RWPE2 (cell line): ENCODE data around the gene BPIFB1.

ENCODE experiments used
- ATAC-seq: fragments of 200-7000 bp; cut with Tn5 transposase; 3 replicates; pipeline ENCODE4 v1.9.1; 2021; ENCODE audit warnings: low read depth
- DNase-seq: peaks from one replicate; pipeline ENCODE4 v3.0.0-alpha.2; 2020; ENCODE audit warnings: low spot score
- H3K27ac ChIP-seq: fragments of 450-650 bp; 2 replicates; pipeline ENCODE4 v1.5.1; 2017; ENCODE audit warnings: mild to moderate bottlenecking; ENCODE audit not compliant: poor library complexity, severe bottlenecking
- H3K27me3 ChIP-seq: fragments of 250-450 bp; sonication (Bioruptor Pico); 2 replicates; pipeline ENCODE4 v1.5.1; 2021; ENCODE audit warnings: mild to moderate bottlenecking, moderate library complexity; ENCODE audit not compliant: insufficient read depth, poor library complexity, severe bottlenecking
- H3K36me3 ChIP-seq: fragments of 250-450 bp; sonication (Bioruptor Pico); 2 replicates; pipeline ENCODE4 v1.5.1; 2020; ENCODE audit warnings: low read depth, mild to moderate bottlenecking, moderate library complexity
- H3K4me1 ChIP-seq: fragments of 250-450 bp; sonication (Bioruptor Pico); 2 replicates; pipeline ENCODE4 v1.5.1; 2021; ENCODE audit warnings: mild to moderate bottlenecking, moderate library complexity; ENCODE audit not compliant: insufficient read depth, poor library complexity, severe bottlenecking
- H3K4me3 ChIP-seq: fragments of 250-450 bp; sonication (Bioruptor Pico); 2 replicates; pipeline ENCODE4 v1.5.1; 2021; ENCODE audit warnings: mild to moderate bottlenecking, moderate library complexity; ENCODE audit not compliant: severe bottlenecking
- H3K9me3 ChIP-seq: fragments of 250-450 bp; sonication (Bioruptor Pico); 2 replicates; pipeline ENCODE4 v1.5.1; 2021; ENCODE audit warnings: mild to moderate bottlenecking, moderate library complexity; ENCODE audit not compliant: severe bottlenecking
- TF ChIP-seq, protein P1 (sequence below): fragments of 450-650 bp; IDR thresholded peaks from one replicate; pipeline ENCODE4 v1.5.1; 2017; ENCODE audit warnings: mild to moderate bottlenecking, moderate library complexity; ENCODE audit not compliant: poor library complexity, severe bottlenecking

The BPIFB1 gene

DNA sequence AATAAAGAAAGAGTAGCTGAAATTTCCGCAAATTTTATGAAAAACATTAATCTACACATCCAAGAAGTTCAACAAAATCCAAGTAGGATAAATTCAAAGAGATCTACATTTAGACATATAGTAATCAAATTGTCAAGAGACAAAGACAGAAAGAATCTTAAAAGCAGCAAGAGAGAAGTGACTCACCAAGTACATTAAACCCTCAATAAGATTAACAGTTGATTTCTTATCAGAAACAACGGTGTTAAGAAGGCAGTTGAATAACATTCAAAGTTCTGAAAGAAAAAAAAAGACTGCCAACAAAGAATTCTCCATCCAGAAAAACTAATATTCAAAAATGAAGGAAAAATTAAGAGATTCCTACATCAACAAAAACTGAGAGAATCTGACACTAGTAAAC lies 28.0 kb upstream of the BPIFB1 start:
- Histone ChIP-seq H3K9me3 (no peaks in the 10 kb centered on the region), H3K4me1 (no peaks in the 10 kb centered on the region), H3K4me3 (no peak overlapping the region), H3K27ac (no peak overlapping the region), H3K27me3 (peaks cover 33% of the 10 kb centered on the region), H3K36me3 (no peaks in the 10 kb centered on the region)
- no peak for DNase-seq
- TF ChIP-seq, protein P1, sequence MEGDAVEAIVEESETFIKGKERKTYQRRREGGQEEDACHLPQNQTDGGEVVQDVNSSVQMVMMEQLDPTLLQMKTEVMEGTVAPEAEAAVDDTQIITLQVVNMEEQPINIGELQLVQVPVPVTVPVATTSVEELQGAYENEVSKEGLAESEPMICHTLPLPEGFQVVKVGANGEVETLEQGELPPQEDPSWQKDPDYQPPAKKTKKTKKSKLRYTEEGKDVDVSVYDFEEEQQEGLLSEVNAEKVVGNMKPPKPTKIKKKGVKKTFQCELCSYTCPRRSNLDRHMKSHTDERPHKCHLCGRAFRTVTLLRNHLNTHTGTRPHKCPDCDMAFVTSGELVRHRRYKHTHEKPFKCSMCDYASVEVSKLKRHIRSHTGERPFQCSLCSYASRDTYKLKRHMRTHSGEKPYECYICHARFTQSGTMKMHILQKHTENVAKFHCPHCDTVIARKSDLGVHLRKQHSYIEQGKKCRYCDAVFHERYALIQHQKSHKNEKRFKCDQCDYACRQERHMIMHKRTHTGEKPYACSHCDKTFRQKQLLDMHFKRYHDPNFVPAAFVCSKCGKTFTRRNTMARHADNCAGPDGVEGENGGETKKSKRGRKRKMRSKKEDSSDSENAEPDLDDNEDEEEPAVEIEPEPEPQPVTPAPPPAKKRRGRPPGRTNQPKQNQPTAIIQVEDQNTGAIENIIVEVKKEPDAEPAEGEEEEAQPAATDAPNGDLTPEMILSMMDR = no peak
- ATAC-seq = no peak

DNA sequence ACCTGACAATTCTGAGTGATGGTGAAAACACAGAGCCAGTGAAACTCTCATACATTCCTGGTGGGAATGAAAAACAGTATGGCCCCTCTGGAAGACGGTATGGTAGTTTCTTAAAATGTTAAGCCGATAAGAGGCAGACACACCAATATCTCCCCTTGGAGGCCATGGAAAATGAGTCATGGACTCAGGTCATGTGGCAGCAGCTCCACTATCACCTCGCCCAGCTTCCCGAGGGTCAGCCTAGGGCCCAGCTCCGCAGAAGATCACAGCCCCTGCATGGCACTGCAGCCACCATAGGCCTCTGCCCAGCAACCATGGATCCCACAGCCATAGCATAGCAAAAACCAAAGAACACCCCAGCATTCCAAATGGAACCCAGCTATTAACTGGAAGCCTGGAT lies 25.8 kb upstream of the BPIFB1 start:
- TF ChIP-seq, protein P1 = no peak
- Histone ChIP-seq H3K27ac (no peak overlapping the region), H3K27me3 (peaks cover 40% of the 10 kb centered on the region), H3K9me3 (no peaks in the 10 kb centered on the region), H3K4me1 (no peaks in the 10 kb centered on the region), H3K36me3 (no peaks in the 10 kb centered on the region), H3K4me3 (no peak overlapping the region)
- DNase-seq (peak; percentile 61), ATAC-seq (no peak)

DNA sequence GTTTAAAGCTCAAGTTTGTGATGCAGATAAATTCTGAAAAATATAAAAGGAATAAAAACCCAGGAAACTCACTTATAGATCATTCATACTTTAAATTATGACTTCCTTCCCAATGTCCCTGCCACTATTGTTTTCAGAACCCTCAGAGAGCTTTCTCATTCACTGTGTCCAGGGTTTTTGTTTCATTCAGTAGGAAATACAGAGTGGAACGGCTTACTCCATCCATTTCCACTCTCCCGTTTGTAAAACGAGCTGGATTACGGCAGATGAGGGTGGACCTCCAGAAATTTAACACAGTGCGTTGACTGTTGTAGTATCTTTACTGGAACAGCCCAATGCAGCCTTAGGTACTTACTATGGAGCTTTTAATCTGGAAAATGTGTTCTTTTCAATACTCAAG lies 23.6 kb upstream of the BPIFB1 start:
- H3K4me3 ChIP-seq = no peak overlapping the region
- no peak overlapping the region for H3K27ac ChIP-seq
- ATAC-seq = no peak
- TF ChIP-seq, protein P1 = no peak
- peaks cover 35% of the 10 kb centered on the region for H3K27me3 ChIP-seq
- H3K4me1 ChIP-seq = no peaks in the 10 kb centered on the region
- H3K36me3 ChIP-seq = no peaks in the 10 kb centered on the region
- no peak for DNase-seq
- no peaks in the 10 kb centered on the region for H3K9me3 ChIP-seq

DNA sequence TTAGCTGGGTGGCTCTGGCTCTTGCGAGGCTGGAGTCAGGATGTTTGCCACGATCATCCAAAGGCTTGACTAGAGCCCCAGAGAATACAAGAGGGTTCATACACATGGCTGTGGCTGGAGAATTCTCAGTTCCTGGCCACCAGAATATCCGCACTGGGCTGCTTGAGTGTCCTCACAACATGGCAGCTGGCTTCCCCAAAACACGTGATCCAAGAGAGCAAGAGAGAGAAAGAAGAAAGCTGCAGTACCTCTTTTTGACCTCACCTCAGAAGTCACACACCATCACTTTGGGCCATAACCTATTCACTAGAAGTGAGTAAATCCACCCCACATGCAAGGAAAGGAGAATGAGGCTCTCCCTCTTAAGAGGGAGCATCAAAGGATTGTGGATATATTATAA lies 21.5 kb upstream of the BPIFB1 start:
- TF ChIP-seq, protein P1 = no peak
- DNase-seq = peak; percentile 33
- H3K4me3 ChIP-seq = no peak overlapping the region
- H3K4me1 ChIP-seq = no peaks in the 10 kb centered on the region
- no peaks in the 10 kb centered on the region for H3K9me3 ChIP-seq
- no peak for ATAC-seq
- H3K27ac ChIP-seq = no peak overlapping the region
- peaks cover 17% of the 10 kb centered on the region for H3K27me3 ChIP-seq
- H3K36me3 ChIP-seq = no peaks in the 10 kb centered on the region

DNA sequence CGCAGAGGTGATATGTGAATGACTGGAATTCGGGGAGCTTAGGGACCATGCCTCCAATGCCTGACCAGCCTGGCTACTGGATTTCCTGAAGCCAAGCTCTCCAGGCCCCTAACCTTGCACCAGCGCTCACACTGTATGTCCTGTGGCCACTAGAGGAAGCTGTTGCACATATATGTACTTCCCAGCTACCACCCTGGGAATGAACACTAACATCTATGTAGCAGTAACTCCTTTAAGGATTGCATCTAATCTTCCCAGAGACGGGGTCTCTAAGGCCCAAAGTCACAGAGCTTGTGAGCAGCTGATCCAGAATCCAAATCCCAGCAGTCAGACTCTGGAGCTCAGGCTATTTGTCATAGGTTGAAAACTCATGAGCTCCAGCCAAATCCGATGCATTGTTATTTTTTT lies 20.4 kb upstream of the BPIFB1 start:
- Histone ChIP-seq H3K9me3 (no peaks in the 10 kb centered on the region), H3K4me1 (no peaks in the 10 kb centered on the region), H3K27ac (no peak overlapping the region), H3K27me3 (peaks cover 17% of the 10 kb centered on the region), H3K4me3 (no peak overlapping the region), H3K36me3 (no peaks in the 10 kb centered on the region)
- peak; percentile 64 for DNase-seq
- TF ChIP-seq, protein P1 = peak; percentile 89
- ATAC-seq = peak; percentile 88
